Fibroblast of mammary gland (primary cell): ENCODE measurements around the gene CDCA4.

Experiments
- DNase-seq: peaks from one replicate; pipeline ENCODE4 v3.0.0-alpha.2; 2010; ENCODE audit warnings: low read depth
- H3K4me3 ChIP-seq: 2 replicates; pipeline ENCODE4 v1.5.1; 2011; ENCODE audit warnings: low read depth, mild to moderate bottlenecking, low read length, moderate library complexity; ENCODE audit not compliant: control insufficient read depth
- CTCF ChIP-seq: conservative IDR thresholded peaks from 2 replicates; pipeline ENCODE4 v1.5.1; 2011; ENCODE audit warnings: low read depth, low read length, inconsistent platforms; ENCODE audit not compliant: control insufficient read depth, insufficient read depth

Gene CDCA4

GRCh38 chr14:105006831-105007592, 13.9 kb downstream of the CDCA4 start:
- H3K4me3 ChIP-seq: no peak overlapping the region
- TF ChIP-seq CTCF: no peak
- no peak for DNase-seq

- DNase-seq: no peak
- no peak overlapping the region for H3K4me3 ChIP-seq
- no peak for TF ChIP-seq CTCF
Observed at GRCh38 chr14:105005929-105006830, 14.7 kb downstream of the CDCA4 start.

GRCh38 chr14:105005329-105005928, 15.5 kb downstream of the CDCA4 start:
- no peak for TF ChIP-seq CTCF
- no peak for DNase-seq
- H3K4me3 ChIP-seq: no peak overlapping the region

GRCh38 chr14:104999361-104999760, 21.5 kb downstream of the CDCA4 start:
- no peak for DNase-seq
- H3K4me3 ChIP-seq: no peak overlapping the region
- TF ChIP-seq CTCF: no peak

GRCh38 chr14:104998801-104999200, 22.1 kb downstream of the CDCA4 start:
- no peak overlapping the region for H3K4me3 ChIP-seq
- TF ChIP-seq CTCF: no peak
- DNase-seq: no peak

GRCh38 chr14:104996483-104996882, 24.4 kb downstream of the CDCA4 start:
- DNase-seq: no peak
- no peak for TF ChIP-seq CTCF
- no peak overlapping the region for H3K4me3 ChIP-seq
